Stimulated activated CD8-positive, alpha-beta memory T cell treated with anti-CD3 and anti-CD28 coated beads, Interleukin-15, amount 100 ng/mL, for 4 hours (primary cell): ENCODE data around the gene ERC2.

Experiments used
- DNase-seq, 2 donors: peaks; one replicate each; pipeline ENCODE4 v3.0.0-alpha.2; 2020; ENCODE audit warnings: low read depth in 2 of 2

ERC2 gene

GRCh38 chr3:55795746-55796145 is 672.5 kb downstream of the ERC2 start:
- no peak for DNase-seq

- no peak for DNase-seq
Observed at GRCh38 chr3:55795296-55795695, 673.0 kb downstream of the ERC2 start.

GRCh38 chr3:55792742-55793141 is 675.5 kb downstream of the ERC2 start:
- DNase-seq: no peak

GRCh38 chr3:55792009-55792408 is 676.3 kb downstream of the ERC2 start:
- DNase-seq: no peak

- DNase-seq: no peak
Observed at GRCh38 chr3:55790596-55791350, 677.5 kb downstream of the ERC2 start.

- no peak for DNase-seq
Observed at GRCh38 chr3:55789516-55789915, 678.8 kb downstream of the ERC2 start.

- DNase-seq: no peak
Observed at GRCh38 chr3:55782807-55783206, 685.5 kb downstream of the ERC2 start.

GRCh38 chr3:55782351-55782750 is 685.9 kb downstream of the ERC2 start:
- no peak for DNase-seq

- no peak for DNase-seq
Observed at GRCh38 chr3:55780913-55781312, 687.4 kb downstream of the ERC2 start.

- DNase-seq: no peak
Observed at GRCh38 chr3:55779543-55779942, 688.7 kb downstream of the ERC2 start.

- DNase-seq: no peak
Observed at GRCh38 chr3:55775366-55776154, 692.7 kb downstream of the ERC2 start.

- DNase-seq: no peak
Observed at GRCh38 chr3:55774856-55775255, 693.4 kb downstream of the ERC2 start.

GRCh38 chr3:55771503-55771902 is 696.8 kb downstream of the ERC2 start:
- DNase-seq: no peak

- no peak for DNase-seq
Observed at GRCh38 chr3:55770077-55770476, 698.2 kb downstream of the ERC2 start.

GRCh38 chr3:55766753-55767152 is 701.5 kb downstream of the ERC2 start:
- DNase-seq: no peak

- no peak for DNase-seq
Observed at GRCh38 chr3:55765906-55766701, 702.2 kb downstream of the ERC2 start.

- DNase-seq: no peak
Observed at GRCh38 chr3:55765398-55765797, 702.9 kb downstream of the ERC2 start.

- DNase-seq: no peak
Observed at GRCh38 chr3:55756976-55757375, 711.3 kb downstream of the ERC2 start.

GRCh38 chr3:55755516-55756205 is 712.6 kb downstream of the ERC2 start:
- DNase-seq: no peak

GRCh38 chr3:55752911-55753310 is 715.4 kb downstream of the ERC2 start:
- DNase-seq: no peak

- no peak for DNase-seq
Observed at GRCh38 chr3:55751730-55752129, 716.5 kb downstream of the ERC2 start.

GRCh38 chr3:55750525-55750924 is 717.7 kb downstream of the ERC2 start:
- DNase-seq: no peak
